HepG2 (cell line): ENCODE data around the gene KRTAP10-4. TPM values are rescaled to one million over a fixed set of nuclear protein-coding genes. Genes with fewer than 3 reads are reported as not detected.

Experiments used
- DMAP1 ChIP-seq: IDR thresholded peaks from 2 replicates; pipeline ENCODE4 v1.6.1; 2016
- IRF1 ChIP-seq: sonication (generic); formaldehyde crosslinking; IDR thresholded peaks from 2 replicates; pipeline ENCODE4 v1.4.0; 2020; ENCODE audit warnings: low read depth, mild to moderate bottlenecking, missing genetic modification reagents
- MLXIP ChIP-seq: sonication (generic); formaldehyde crosslinking; IDR thresholded peaks from 2 replicates; pipeline ENCODE4 v1.9.0; 2021; ENCODE audit warnings: missing genetic modification reagents, borderline replicate concordance
- NCOA1 ChIP-seq: sonication (generic); formaldehyde crosslinking; IDR thresholded peaks from 2 replicates; pipeline ENCODE4 v1.9.0; 2021; ENCODE audit warnings: missing genetic modification reagents
- PAXIP1 ChIP-seq: sonication (generic); formaldehyde crosslinking; conservative IDR thresholded peaks from 2 replicates; pipeline ENCODE4 v1.4.0; 2020; ENCODE audit warnings: mild to moderate bottlenecking, missing genetic modification reagents, moderate library complexity
- SIN3B ChIP-seq: fragments of 150-350 bp; IDR thresholded peaks from 2 replicates; pipeline ENCODE4 v1.6.1; 2014; ENCODE audit warnings: low read length
- SOX5 ChIP-seq: IDR thresholded peaks from 2 replicates; pipeline ENCODE4 v1.6.1; 2016; ENCODE audit warnings: borderline replicate concordance
- SUZ12 ChIP-seq: fragments of 150-350 bp; IDR thresholded peaks from 2 replicates; pipeline ENCODE4 v1.6.1; 2014; ENCODE audit warnings: low read depth, low read length
- ZKSCAN1 ChIP-seq: fragments of 150-350 bp; IDR thresholded peaks from 2 replicates; pipeline ENCODE4 v1.6.1; 2014; ENCODE audit warnings: low read length
- ZNF275 ChIP-seq: sonication (generic); formaldehyde crosslinking; IDR thresholded peaks from 2 replicates; pipeline ENCODE4 v1.8.0; 2022; ENCODE audit warnings: missing genetic modification reagents, mild to moderate bottlenecking, inconsistent platforms, borderline replicate concordance
- ZNF333 ChIP-seq: sonication (generic); formaldehyde crosslinking; IDR thresholded peaks from 2 replicates; pipeline ENCODE4 v1.4.0; 2020; ENCODE audit warnings: mild to moderate bottlenecking, missing genetic modification reagents, borderline replicate concordance
- ZNF367 ChIP-seq: sonication (generic); formaldehyde crosslinking; IDR thresholded peaks from 2 replicates; pipeline ENCODE4 v1.4.0; 2020; ENCODE audit warnings: missing genetic modification reagents, borderline replicate concordance
- ZNF510 ChIP-seq: sonication (generic); formaldehyde crosslinking; IDR thresholded peaks from 2 replicates; pipeline ENCODE4 v1.4.0; 2020; ENCODE audit warnings: low read depth, mild to moderate bottlenecking, missing genetic modification reagents
- ZNF569 ChIP-seq: sonication (generic); formaldehyde crosslinking; IDR thresholded peaks from 2 replicates; pipeline ENCODE4 v1.5.0; 2020; ENCODE audit warnings: mild to moderate bottlenecking, missing genetic modification reagents, moderate library complexity, borderline replicate concordance
- ZNF687 ChIP-seq: sonication (generic); formaldehyde crosslinking; IDR thresholded peaks from 2 replicates; pipeline ENCODE4 v1.5.1; 2020; ENCODE audit warnings: mild to moderate bottlenecking, missing genetic modification reagents, moderate library complexity
- polyA plus RNA-seq, 8 experiments: library from polyadenylated mRNA; depleted of rRNA in 3 of 8; stranded (reverse) in 7 of 8; unstranded in 1 of 8; fragments of >200 nt; fragmentation: Illumina TruSeq in 4 of 8; extraction: Trizol in 4 of 8; gene quantifications; 2 replicates each; pipeline versions ENCODE4 v1.2.1 to v1.2.3, GENCODE V29; 2011 to 2016; ENCODE audit warnings: low read depth in 4 of 8, missing spikeins in 1 of 8, mixed read lengths in 1 of 8; ENCODE audit not compliant: insufficient read depth in 1 of 8
- total RNA-seq, 5 experiments: library from RNA; depleted of rRNA; stranded (reverse); fragments of >200 nt; fragmentation: Illumina TruSeq; extraction: Trizol; gene quantifications; 2 replicates each; pipeline ENCODE4 v1.2.3, GENCODE V29; 2016; ENCODE audit warnings: low read depth in 1 of 5

Gene KRTAP10-4
- total and polyA plus RNA-seq, 2 of the 13 experiments (the other 11 are each of a cell fraction or from before 2014, with no cell fraction given), result not detected

GRCh38 chr21:44593598-44594405 is 20.3 kb downstream of the KRTAP10-4 start (continued):
- peak; percentile 94 for TF ChIP-seq PAXIP1 (CRISPR knock-in tag)
- no peak for TF ChIP-seq ZNF569 (CRISPR knock-in tag)
- peak; percentile 43; the same call in 1 of the 2 replicates for TF ChIP-seq DMAP1 (CRISPR knock-in tag)
- TF ChIP-seq NCOA1 (CRISPR knock-in tag), result peak; percentile 78; the same call in 1 of the 2 replicates
- TF ChIP-seq SOX5 (CRISPR knock-in tag), result peak; percentile 78
- TF ChIP-seq ZNF367 (CRISPR knock-in tag), result no peak
- no peak for TF ChIP-seq ZNF275 (CRISPR knock-in tag)
- TF ChIP-seq ZNF687, result peak; percentile 100
- TF ChIP-seq SIN3B, result no peak
- TF ChIP-seq ZKSCAN1, result no peak
- no peak for TF ChIP-seq ZNF510 (CRISPR knock-in tag)
- peak; percentile 71; the same call in 1 of the 2 replicates for TF ChIP-seq MLXIP (CRISPR knock-in tag)
- TF ChIP-seq IRF1 (CRISPR knock-in tag), result no peak
- TF ChIP-seq SUZ12, result no peak
- TF ChIP-seq ZNF333 (CRISPR knock-in tag), result no peak
